Hepatocyte (in vitro differentiated cells): ENCODE measurements around the gene SMOC1. TPM values are rescaled to one million over a fixed set of nuclear protein-coding genes. Genes with fewer than 3 reads are reported as not detected.

Experiments used
- DNase-seq: peaks from one replicate; pipeline ENCODE4 v3.0.0-alpha.2; 2016; ENCODE audit warnings: low spot score
- H2AFZ ChIP-seq: fragments of 200-600 bp; sonication (generic); 2 replicates; pipeline ENCODE4 v1.6.0; 2016; ENCODE audit warnings: antibody characterized with exemption, mild to moderate bottlenecking
- H3K27ac ChIP-seq: fragments of 200-600 bp; sonication (generic); 2 replicates; pipeline ENCODE4 v1.5.1; 2016; ENCODE audit warnings: mild to moderate bottlenecking
- H3K27me3 ChIP-seq: fragments of 200-600 bp; sonication (generic); 2 replicates; pipeline ENCODE4 v1.6.1; 2016
- H3K36me3 ChIP-seq: fragments of 200-600 bp; sonication (generic); replicated peaks from 2 replicates; pipeline ENCODE4 v1.5.1; 2016; ENCODE audit warnings: low read depth; ENCODE audit not compliant: insufficient read depth
- H3K4me1 ChIP-seq: fragments of 200-600 bp; sonication (generic); 2 replicates; pipeline ENCODE4 v1.5.1; 2016; ENCODE audit warnings: mild to moderate bottlenecking, moderate library complexity; ENCODE audit not compliant: insufficient read depth
- H3K4me2 ChIP-seq: fragments of 200-600 bp; sonication (generic); 2 replicates; pipeline ENCODE4 v1.6.0; 2016
- H3K4me3 ChIP-seq: fragments of 200-600 bp; sonication (generic); 2 replicates; pipeline ENCODE4 v1.5.1; 2016; ENCODE audit warnings: mild to moderate bottlenecking
- H3K79me2 ChIP-seq: fragments of 200-600 bp; sonication (generic); 2 replicates; pipeline ENCODE4 v1.6.0; 2017; ENCODE audit warnings: mild to moderate bottlenecking
- H3K9me2 ChIP-seq: fragments of 200-600 bp; sonication (generic); replicated peaks from 2 replicates; pipeline ENCODE4 v1.6.0; 2017; ENCODE audit warnings: mild to moderate bottlenecking; ENCODE audit not compliant: insufficient read depth
- H3K9me3 ChIP-seq: fragments of 200-600 bp; sonication (generic); 2 replicates; pipeline ENCODE4 v1.5.1; 2016; ENCODE audit warnings: low read depth, mild to moderate bottlenecking
- H4K20me1 ChIP-seq: fragments of 200-600 bp; sonication (generic); 2 replicates; pipeline ENCODE4 v1.6.0; 2016; ENCODE audit warnings: mild to moderate bottlenecking; ENCODE audit not compliant: insufficient read depth, poor library complexity, severe bottlenecking
- EZH2 ChIP-seq: fragments of 200-600 bp; sonication (generic); IDR thresholded peaks from 2 replicates; pipeline ENCODE4 v1.6.1; 2016; ENCODE audit warnings: antibody characterized with exemption, mild to moderate bottlenecking, borderline replicate concordance
- EZH2phosphoT487 ChIP-seq: fragments of 200-600 bp; sonication (generic); IDR thresholded peaks from one replicate; pipeline ENCODE4 v1.6.1; 2018; ENCODE audit warnings: antibody characterized with exemption, mild to moderate bottlenecking, low read depth, moderate library complexity; ENCODE audit not compliant: unreplicated experiment, severe bottlenecking
- WGBS: methylation state at CpG from one replicate; pipeline ENCODE4 v1.1.6; 2016; ENCODE audit warnings: low lambda C conversion rate; ENCODE audit errors: missing lambda C conversion rate; 5-methylcytosine and 5-hydroxymethylcytosine counted together
- polyA plus RNA-seq: library from polyadenylated mRNA; unstranded; fragments of >200 nt; fragmentation: Nextera tagmentation; extraction: Ambion mirVana; gene quantifications from 2 replicates; pipeline ENCODE4 v1.2.1, GENCODE V29; 2016
- total RNA-seq: library from RNA; depleted of rRNA; stranded (reverse); fragments of >200 nt; gene quantifications from 2 replicates; pipeline ENCODE4 v1.2.3, GENCODE V29; 2014
- TF ChIP-seq, protein P1 (sequence below): fragments of 200-600 bp; sonication (generic); IDR thresholded peaks from 2 replicates; pipeline ENCODE4 v1.5.1; 2016; ENCODE audit warnings: antibody characterized with exemption, mild to moderate bottlenecking; ENCODE audit not compliant: poor library complexity

Gene SMOC1
- total and polyA plus RNA-seq, 2 experiments from 2014 or later: 2.1 to 6.2 TPM

DNA sequence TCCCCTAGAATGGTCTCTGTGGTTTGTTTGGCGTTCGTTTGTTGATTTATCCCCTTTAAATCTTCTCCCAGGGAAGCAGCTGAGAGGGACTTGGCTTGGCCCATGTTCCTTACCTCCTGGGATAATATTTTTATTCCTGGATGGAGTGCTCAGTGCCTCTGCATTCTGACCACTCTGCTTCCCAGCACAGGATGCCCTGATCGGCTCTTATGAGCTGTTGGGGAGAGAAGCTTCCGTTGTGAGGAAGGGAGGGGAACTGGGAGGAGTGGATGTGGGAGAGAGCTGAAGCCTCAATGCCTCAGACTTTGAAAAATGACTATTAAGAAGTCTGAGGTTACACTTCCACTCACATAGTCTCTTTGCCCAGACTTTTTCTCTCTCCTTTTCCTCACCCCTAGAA lies 114.8 kb downstream of the SMOC1 start:
- no peaks in the 10 kb centered on the region for H3K9me2 ChIP-seq
- no peaks in the 10 kb centered on the region for H3K27me3 ChIP-seq
- no peak overlapping the region for H3K4me2 ChIP-seq
- H3K4me3 ChIP-seq: no peak overlapping the region
- no peaks in the 10 kb centered on the region for H3K36me3 ChIP-seq
- H3K9me3 ChIP-seq: no peaks in the 10 kb centered on the region
- no peak for DNase-seq
- H2AFZ ChIP-seq: no peak overlapping the region
- no peak overlapping the region for H3K27ac ChIP-seq
- H3K4me1 ChIP-seq: peaks cover 12% of the 10 kb centered on the region
- 71% methylated on average over 4 of the region's 4 CpGs for WGBS
- no peaks in the 10 kb centered on the region for H3K79me2 ChIP-seq
- no peaks in the 10 kb centered on the region for H4K20me1 ChIP-seq
- TF ChIP-seq EZH2phosphoT487: no peak

DNA sequence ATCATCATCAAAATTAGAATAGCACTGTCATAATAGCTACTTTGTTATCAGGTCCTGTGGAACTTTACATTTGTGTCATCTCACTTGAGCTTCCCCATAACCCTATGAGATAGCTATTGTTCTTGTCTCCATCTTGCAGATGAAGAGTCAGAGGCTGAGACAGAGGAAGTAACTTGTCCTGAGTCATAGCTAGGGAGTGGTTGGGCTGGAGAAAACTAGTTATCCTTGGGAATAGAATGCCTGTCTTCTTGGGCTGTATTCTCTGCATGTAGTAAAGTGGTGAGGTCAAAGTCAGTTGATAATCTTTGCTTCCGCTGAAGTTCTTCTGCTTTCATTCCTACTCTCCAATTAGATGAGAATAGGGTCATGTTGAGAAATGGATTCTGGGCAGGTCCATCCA lies 117.0 kb downstream of the SMOC1 start:
- 88% methylated on average over 1 of the region's 1 CpG for WGBS
- peak; percentile 28 for DNase-seq
- H3K9me2 ChIP-seq: no peaks in the 10 kb centered on the region
- H3K9me3 ChIP-seq: no peaks in the 10 kb centered on the region
- TF ChIP-seq, protein P1, sequence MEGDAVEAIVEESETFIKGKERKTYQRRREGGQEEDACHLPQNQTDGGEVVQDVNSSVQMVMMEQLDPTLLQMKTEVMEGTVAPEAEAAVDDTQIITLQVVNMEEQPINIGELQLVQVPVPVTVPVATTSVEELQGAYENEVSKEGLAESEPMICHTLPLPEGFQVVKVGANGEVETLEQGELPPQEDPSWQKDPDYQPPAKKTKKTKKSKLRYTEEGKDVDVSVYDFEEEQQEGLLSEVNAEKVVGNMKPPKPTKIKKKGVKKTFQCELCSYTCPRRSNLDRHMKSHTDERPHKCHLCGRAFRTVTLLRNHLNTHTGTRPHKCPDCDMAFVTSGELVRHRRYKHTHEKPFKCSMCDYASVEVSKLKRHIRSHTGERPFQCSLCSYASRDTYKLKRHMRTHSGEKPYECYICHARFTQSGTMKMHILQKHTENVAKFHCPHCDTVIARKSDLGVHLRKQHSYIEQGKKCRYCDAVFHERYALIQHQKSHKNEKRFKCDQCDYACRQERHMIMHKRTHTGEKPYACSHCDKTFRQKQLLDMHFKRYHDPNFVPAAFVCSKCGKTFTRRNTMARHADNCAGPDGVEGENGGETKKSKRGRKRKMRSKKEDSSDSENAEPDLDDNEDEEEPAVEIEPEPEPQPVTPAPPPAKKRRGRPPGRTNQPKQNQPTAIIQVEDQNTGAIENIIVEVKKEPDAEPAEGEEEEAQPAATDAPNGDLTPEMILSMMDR: no peak
- no peak for TF ChIP-seq EZH2phosphoT487
- no peak for TF ChIP-seq EZH2
- no peaks in the 10 kb centered on the region for H4K20me1 ChIP-seq
- H3K79me2 ChIP-seq: no peaks in the 10 kb centered on the region
- no peaks in the 10 kb centered on the region for H3K36me3 ChIP-seq
- peak overlapping the region; percentile 18 for H3K27ac ChIP-seq
- no peaks in the 10 kb centered on the region for H3K27me3 ChIP-seq
- peaks cover 16% of the 10 kb centered on the region for H3K4me1 ChIP-seq
- H2AFZ ChIP-seq: no peak overlapping the region
- no peak overlapping the region for H3K4me2 ChIP-seq
- H3K4me3 ChIP-seq: no peak overlapping the region

DNA sequence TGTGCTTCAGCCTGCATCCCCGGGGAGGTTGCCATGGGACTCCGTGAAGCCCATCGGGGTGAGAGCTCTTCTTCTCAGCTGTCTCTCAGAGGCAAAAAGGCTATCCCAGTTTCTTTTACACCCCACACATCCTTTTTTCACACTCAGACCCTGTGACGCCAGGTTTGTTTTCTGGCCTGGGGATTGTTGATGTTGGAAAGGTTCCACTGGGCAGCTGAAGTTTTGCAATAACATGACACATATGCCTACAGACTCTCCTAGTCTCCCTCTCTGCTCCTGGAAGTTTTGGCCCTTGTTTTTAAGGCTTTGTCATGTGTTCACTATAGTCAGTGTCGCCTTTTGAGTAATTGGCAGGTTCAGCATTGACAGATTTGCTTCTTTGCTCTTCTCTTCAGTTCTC lies 118.6 kb downstream of the SMOC1 start:
- no peaks in the 10 kb centered on the region for H4K20me1 ChIP-seq
- no peaks in the 10 kb centered on the region for H3K36me3 ChIP-seq
- TF ChIP-seq EZH2: no peak
- TF ChIP-seq, protein P1: no peak
- H3K4me2 ChIP-seq: no peak overlapping the region
- H3K27ac ChIP-seq: no peak overlapping the region
- no peak overlapping the region for H2AFZ ChIP-seq
- 80% methylated on average over 5 of the region's 5 CpGs for WGBS
- no peaks in the 10 kb centered on the region for H3K9me2 ChIP-seq
- no peaks in the 10 kb centered on the region for H3K9me3 ChIP-seq
- no peaks in the 10 kb centered on the region for H3K27me3 ChIP-seq
- H3K4me1 ChIP-seq: peaks cover 8% of the 10 kb centered on the region
- H3K4me3 ChIP-seq: no peak overlapping the region
- no peaks in the 10 kb centered on the region for H3K79me2 ChIP-seq
- DNase-seq: peak; percentile 24

DNA sequence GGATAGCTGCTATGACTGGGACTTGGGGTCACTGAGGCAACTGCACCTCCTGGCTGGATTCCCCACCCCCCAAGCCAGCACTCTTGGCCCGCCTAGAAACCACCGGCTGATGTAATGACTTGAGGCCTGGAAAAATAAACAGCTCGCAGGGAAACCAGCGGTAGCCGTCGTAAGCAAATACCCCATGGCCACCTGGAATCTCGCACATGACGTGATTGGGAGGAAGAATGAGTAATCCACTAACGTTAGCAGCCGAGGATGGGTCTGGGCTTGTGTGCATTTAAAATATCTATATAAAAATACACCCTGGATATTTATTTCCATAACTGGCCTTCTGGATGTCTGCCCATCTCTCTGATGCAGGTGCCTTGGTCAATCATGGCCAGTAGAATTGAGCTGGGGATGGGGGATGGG lies 120.1 kb downstream of the SMOC1 start:
- no peak overlapping the region for H3K4me3 ChIP-seq
- H3K36me3 ChIP-seq: no peaks in the 10 kb centered on the region
- H3K4me1 ChIP-seq: peaks cover 8% of the 10 kb centered on the region
- 66% methylated on average over 10 of the region's 10 CpGs for WGBS
- no peaks in the 10 kb centered on the region for H3K9me3 ChIP-seq
- no peaks in the 10 kb centered on the region for H3K27me3 ChIP-seq
- H2AFZ ChIP-seq: no peak overlapping the region
- no peak for TF ChIP-seq EZH2phosphoT487
- TF ChIP-seq, protein P1: no peak
- TF ChIP-seq EZH2: no peak
- H3K4me2 ChIP-seq: no peak overlapping the region
- no peaks in the 10 kb centered on the region for H3K9me2 ChIP-seq
- no peaks in the 10 kb centered on the region for H3K79me2 ChIP-seq
- H4K20me1 ChIP-seq: no peaks in the 10 kb centered on the region
- peak; percentile 62 for DNase-seq
- H3K27ac ChIP-seq: peak overlapping the region; percentile 71
